Heart left ventricle (tissue), 16 donors: ENCODE results near the gene VGF. TPM values are rescaled to one million over a fixed set of nuclear protein-coding genes. Genes with fewer than 3 reads are reported as not detected.

Experiments
- ATAC-seq, 4 donors: fragments of 200-7000 bp; cut with Tn5 transposase; one replicate each; pipeline ENCODE4 v1.9.1; 2020 to 2022; ENCODE audit warnings: moderate library complexity in 4 of 4, mild to moderate bottlenecking in 3 of 4, moderate number of reproducible peaks in 1 of 4
- DNase-seq, 5 donors: peaks; one replicate each; pipeline ENCODE4 v3.0.0-alpha.2; 2020
- H3K27ac ChIP-seq, 12 donors: fragments of 200-600 bp; sonication (generic) in 4 of 12; one replicate each; pipeline versions ENCODE4 v1.5.0 to v1.8.0; 2016 to 2022; ENCODE audit warnings: mild to moderate bottlenecking in 2 of 12
- H3K27me3 ChIP-seq, 9 donors: fragments of 200-600 bp; sonication (generic) in 2 of 9; one replicate each; pipeline versions ENCODE4 v1.5.1 to v1.8.0; 2016 to 2022; ENCODE audit warnings: mild to moderate bottlenecking in 3 of 9
- H3K36me3 ChIP-seq, 9 donors: fragments of 200-600 bp; sonication (generic) in 2 of 9; one replicate each; pipeline versions ENCODE4 v1.5.0 to v1.8.0; 2018 to 2022; ENCODE audit warnings: mild to moderate bottlenecking in 2 of 9
- H3K4me1 ChIP-seq, 12 donors: fragments of 200-600 bp; sonication (generic) in 4 of 12; one replicate each; pipeline versions ENCODE4 v1.5.0 to v1.8.0; 2016 to 2022; ENCODE audit warnings: mild to moderate bottlenecking in 3 of 12
- H3K4me3 ChIP-seq, 12 donors: fragments of 200-600 bp; sonication (generic) in 4 of 12; one replicate each; pipeline versions ENCODE4 v1.5.0 to v1.8.0; 2017 to 2022; ENCODE audit warnings: mild to moderate bottlenecking in 9 of 12, moderate library complexity in 4 of 12
- H3K9me3 ChIP-seq, 12 donors: fragments of 200-600 bp; sonication (generic) in 4 of 12; one replicate each; pipeline versions ENCODE4 v1.5.0 to v1.8.0; 2016 to 2022; ENCODE audit warnings: mild to moderate bottlenecking in 1 of 12
- CTCF ChIP-seq, 12 donors: fragments of 200-600 bp; sonication (generic) in 4 of 12; IDR thresholded peaks; one replicate each; pipeline versions ENCODE4 v1.5.0 to v1.8.0; 2018 to 2022; ENCODE audit warnings: antibody characterized with exemption in 12 of 12, mild to moderate bottlenecking in 5 of 12
- POLR2A ChIP-seq, 2 donors: fragments of 450-650 bp; IDR thresholded peaks; one replicate each; pipeline ENCODE4 v1.6.1; 2017; ENCODE audit warnings: antibody characterized with exemption in 2 of 2, mild to moderate bottlenecking in 2 of 2, moderate library complexity in 2 of 2
- WGBS, 4 donors: extraction: QIAGEN DNeasy Blood & Tissue Kit in 2 of 4; methylation state at CpG; one replicate each; pipeline versions ENCODE4 v1.1.5 to v1.1.7; 2013 to 2018; 5-methylcytosine and 5-hydroxymethylcytosine counted together
- intact Hi-C, 10 donors: fragments of 100-400 bp; cut with DNase I; formaldehyde crosslinking; loops; one replicate each; pipeline versions ENCODE4 v1.11.1 to v1.14.2; 2022
- polyA plus RNA-seq, 2 donors: library from polyadenylated mRNA; stranded (reverse); fragments of 200-250 nt; gene quantifications; one replicate each; pipeline ENCODE4 v1.2.3, GENCODE V29; 2013
- total RNA-seq, 9 donors: library from RNA; depleted of rRNA in 2 of 9; stranded (reverse); fragments of >200 nt in 2 of 9; fragmentation: NEBNext Ultra II Directional in 3 of 9; extraction: Animal tissue kit (Norgen Biotek cat#: 25700) in 3 of 9; gene quantifications; one replicate each; pipeline versions ENCODE4 v1.1.0 to v1.2.4, GENCODE V29; 2016 to 2023
- donor health status: ischemic (EF 13 %, LVEDD 7.1; RV severe dilation, severe dysfunction).
- donor health status: healthy with polysubstance abuse.
- donor health status: DM: no; HTN: yes; CAD: no.
- donor health status: DM: no; HTN: no; CAD: no.
- donor health status: ischemic (EF 25% LVEDD 6.9; RV normal size, moderate dysfunction).
- donor health status: ischemic (EF 25% LVEDD 5.7; RV mildly dilated, moderate dysfunction).
- donor health status: healthy.
- donor health status: DM: yes; HTN: yes; CAD: no.
- donor health status: ischemic (EF 35%, LVEDD 5.7; RV mildly dilated, moderate dysfunction).
- donor health status: nonischemic (EF 11% LVEDD 7.7; RV severe dilation, severe dysfunction).
- donor health status: DM: yes; HTN: yes; CAD: no.
- donor health status: PGD.
- donor health status: ischemic (EF 29% LVEDD 5.4; RV normal size, mild dysfunction).
- donor health status: nonischemic (EF 23%, LVEDD 6.1; RV moderate dilation, normal function).

The VGF gene
- total and polyA plus RNA-seq, 11 donors: 0.09 to 0.19 (median 0.14) TPM; not detected in 8

GRCh38 chr7:101169838-101170551, 4.6 kb upstream of the VGF start:
- H3K27ac ChIP-seq: no peak overlapping the region
- H3K9me3 ChIP-seq: no peaks in the 10 kb centered on the region
- intact Hi-C loops: loop anchor here in 2 of 10 donors (2.0 kb wide), 2 partner anchors 25 to 73 kb away; no protein-coding TSS in a partner anchor
- ATAC-seq: peak in 3 of 4 donors; percentile 12 to 51 (median 41)
- H3K4me3 ChIP-seq: no peak overlapping the region
- peak; percentile 51 to 86 (median 71) for DNase-seq
- H3K36me3 ChIP-seq: no peaks in the 10 kb centered on the region
- TF ChIP-seq POLR2A (IDR thresholded peaks at IDR 0.05): no peak
- peak; percentile 77 to 88 (median 83) for TF ChIP-seq CTCF (IDR thresholded peaks at IDR 0.05)
- peaks cover 0 to 55% (median 32%) of the 10 kb centered on the region in 12 donors for H3K4me1 ChIP-seq
- 1 to 4% (median 2%) methylated on average over 22 to 33 of the region's 33 CpGs for WGBS, 4 donors
- H3K27me3 ChIP-seq: peaks cover 71 to 100% (median 96%) of the 10 kb centered on the region in 9 donors

GRCh38 chr7:101169110-101169837, 3.9 kb upstream of the VGF start:
- Histone ChIP-seq H3K4me3 (no peak overlapping the region), H3K27me3 (peaks cover 69 to 100% (median 96%) of the 10 kb centered on the region in 9 donors), H3K27ac (no peak overlapping the region), H3K36me3 (no peaks in the 10 kb centered on the region), H3K4me1 (peaks cover 0 to 60% (median 37%) of the 10 kb centered on the region in 12 donors), H3K9me3 (no peaks in the 10 kb centered on the region)
- intact Hi-C loops: loop anchor here in 2 of 10 donors (2.0 kb wide), 2 partner anchors 24 to 72 kb away; no protein-coding TSS in a partner anchor
- DNase-seq (no peak), ATAC-seq (no peak)
- TF ChIP-seq POLR2A (IDR thresholded peaks at IDR 0.05) (no peak), CTCF (IDR thresholded peaks at IDR 0.05) (no peak)
- WGBS, 4 donors: 2 to 4% (median 2%) methylated on average over 18 of the region's 18 CpGs

- no peak overlapping the region for H3K4me3 ChIP-seq
- WGBS, 4 donors: 2 to 7% (median 5%) methylated on average over 6 of the region's 6 CpGs
- ATAC-seq (no peak), DNase-seq (no peak)
- H3K4me1 ChIP-seq: peaks cover 0 to 60% (median 43%) of the 10 kb centered on the region in 12 donors
- H3K9me3 ChIP-seq: no peaks in the 10 kb centered on the region
- no peaks in the 10 kb centered on the region for H3K36me3 ChIP-seq
- peaks cover 69 to 100% (median 96%) of the 10 kb centered on the region in 9 donors for H3K27me3 ChIP-seq
- TF ChIP-seq CTCF (IDR thresholded peaks at IDR 0.05): no peak
- TF ChIP-seq POLR2A (IDR thresholded peaks at IDR 0.05): no peak
- intact Hi-C loops: loop anchor here in 2 of 10 donors (2.0 kb wide), 2 partner anchors 24 to 72 kb away; no protein-coding TSS in a partner anchor
- H3K27ac ChIP-seq: no peak overlapping the region
These were observed 3.2 kb upstream of the VGF start for GRCh38 chr7:101168412-101169049.
